ENCODE measurements around the gene ZBTB3.
"Not testable (repeated sequence)": the region's sequence is repeated elsewhere in the genome, so short reads cannot be mapped to it uniquely, and the experiment has no call there.

DNA sequence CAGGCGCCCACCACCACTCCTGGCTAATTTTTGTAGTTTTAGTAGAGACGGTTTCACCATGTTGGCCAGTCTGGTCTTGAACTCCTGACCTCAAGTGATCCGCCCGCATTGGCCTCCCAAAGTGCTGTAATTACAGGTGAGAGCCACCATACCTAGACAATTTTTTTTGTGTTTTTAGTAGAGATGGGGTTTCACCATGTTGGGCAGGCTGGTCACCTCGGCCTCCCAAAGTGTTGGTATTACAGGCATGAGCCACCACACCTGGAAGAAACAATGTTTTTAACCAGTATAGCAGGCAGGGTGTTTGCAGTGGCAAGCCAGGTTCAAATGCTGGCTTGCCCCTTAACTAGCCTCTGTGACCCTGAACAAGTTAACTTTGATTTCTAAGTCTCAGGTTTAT lies 4.0 kb downstream of the ZBTB3 start:
- TF ChIP-seq, protein P1, sequence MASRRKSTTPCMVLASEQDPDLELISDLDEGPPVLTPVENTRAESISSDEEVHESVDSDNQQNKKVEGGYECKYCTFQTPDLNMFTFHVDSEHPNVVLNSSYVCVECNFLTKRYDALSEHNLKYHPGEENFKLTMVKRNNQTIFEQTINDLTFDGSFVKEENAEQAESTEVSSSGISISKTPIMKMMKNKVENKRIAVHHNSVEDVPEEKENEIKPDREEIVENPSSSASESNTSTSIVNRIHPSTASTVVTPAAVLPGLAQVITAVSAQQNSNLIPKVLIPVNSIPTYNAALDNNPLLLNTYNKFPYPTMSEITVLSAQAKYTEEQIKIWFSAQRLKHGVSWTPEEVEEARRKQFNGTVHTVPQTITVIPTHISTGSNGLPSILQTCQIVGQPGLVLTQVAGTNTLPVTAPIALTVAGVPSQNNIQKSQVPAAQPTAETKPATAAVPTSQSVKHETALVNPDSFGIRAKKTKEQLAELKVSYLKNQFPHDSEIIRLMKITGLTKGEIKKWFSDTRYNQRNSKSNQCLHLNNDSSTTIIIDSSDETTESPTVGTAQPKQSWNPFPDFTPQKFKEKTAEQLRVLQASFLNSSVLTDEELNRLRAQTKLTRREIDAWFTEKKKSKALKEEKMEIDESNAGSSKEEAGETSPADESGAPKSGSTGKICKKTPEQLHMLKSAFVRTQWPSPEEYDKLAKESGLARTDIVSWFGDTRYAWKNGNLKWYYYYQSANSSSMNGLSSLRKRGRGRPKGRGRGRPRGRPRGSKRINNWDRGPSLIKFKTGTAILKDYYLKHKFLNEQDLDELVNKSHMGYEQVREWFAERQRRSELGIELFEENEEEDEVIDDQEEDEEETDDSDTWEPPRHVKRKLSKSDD (conservative IDR thresholded peaks at IDR 0.05; ENCODE audit: low read length): not testable (repeated sequence)
- not testable (repeated sequence) for TF ChIP-seq ZNF24 (IDR thresholded peaks at IDR 0.05); RBBP5 (IDR thresholded peaks at IDR 0.05; ENCODE audit: borderline replicate concordance, insufficient read depth, low read length, poor library complexity, severe bottlenecking); SRSF7 (optimal IDR thresholded peaks at IDR 0.05; ENCODE audit: low read depth, low read length)
- TF ChIP-seq, protein P2, sequence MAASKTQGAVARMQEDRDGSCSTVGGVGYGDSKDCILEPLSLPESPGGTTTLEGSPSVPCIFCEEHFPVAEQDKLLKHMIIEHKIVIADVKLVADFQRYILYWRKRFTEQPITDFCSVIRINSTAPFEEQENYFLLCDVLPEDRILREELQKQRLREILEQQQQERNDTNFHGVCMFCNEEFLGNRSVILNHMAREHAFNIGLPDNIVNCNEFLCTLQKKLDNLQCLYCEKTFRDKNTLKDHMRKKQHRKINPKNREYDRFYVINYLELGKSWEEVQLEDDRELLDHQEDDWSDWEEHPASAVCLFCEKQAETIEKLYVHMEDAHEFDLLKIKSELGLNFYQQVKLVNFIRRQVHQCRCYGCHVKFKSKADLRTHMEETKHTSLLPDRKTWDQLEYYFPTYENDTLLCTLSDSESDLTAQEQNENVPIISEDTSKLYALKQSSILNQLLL (CRISPR knock-in tag; IDR thresholded peaks at IDR 0.05; ENCODE audit: borderline replicate concordance): not testable (repeated sequence)

All from K562 (cell line).